Activated CD4-positive, alpha-beta T cell treated with anti-CD3 and anti-CD28 coated beads for 4 hours (primary cell): ENCODE data around the gene OR56B4.

Source experiments
- DNase-seq, 2 donors: peaks; one replicate each; pipeline ENCODE4 v3.0.0-alpha.2; 2020

The OR56B4 gene

DNA sequence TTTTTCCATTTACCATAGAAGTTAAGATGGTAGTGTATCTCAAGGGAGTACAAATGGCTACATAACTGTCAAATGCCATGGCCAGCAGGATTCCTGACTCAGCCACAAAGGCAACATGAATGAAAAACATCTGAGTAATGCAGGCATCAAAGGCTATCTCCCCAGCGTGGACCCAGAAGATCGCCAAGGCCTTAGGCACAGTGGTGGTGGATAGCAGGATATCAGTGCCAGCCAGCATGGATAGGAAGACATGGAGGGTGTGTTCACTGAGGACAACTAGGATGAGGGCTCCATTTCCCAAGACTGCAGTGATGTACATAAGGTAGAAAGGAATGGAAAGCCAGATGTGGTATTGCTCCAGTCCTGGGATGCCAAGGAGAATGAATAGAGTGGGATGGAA, 44.6 kb downstream of the OR56B4 start:
- no peak for DNase-seq

DNA sequence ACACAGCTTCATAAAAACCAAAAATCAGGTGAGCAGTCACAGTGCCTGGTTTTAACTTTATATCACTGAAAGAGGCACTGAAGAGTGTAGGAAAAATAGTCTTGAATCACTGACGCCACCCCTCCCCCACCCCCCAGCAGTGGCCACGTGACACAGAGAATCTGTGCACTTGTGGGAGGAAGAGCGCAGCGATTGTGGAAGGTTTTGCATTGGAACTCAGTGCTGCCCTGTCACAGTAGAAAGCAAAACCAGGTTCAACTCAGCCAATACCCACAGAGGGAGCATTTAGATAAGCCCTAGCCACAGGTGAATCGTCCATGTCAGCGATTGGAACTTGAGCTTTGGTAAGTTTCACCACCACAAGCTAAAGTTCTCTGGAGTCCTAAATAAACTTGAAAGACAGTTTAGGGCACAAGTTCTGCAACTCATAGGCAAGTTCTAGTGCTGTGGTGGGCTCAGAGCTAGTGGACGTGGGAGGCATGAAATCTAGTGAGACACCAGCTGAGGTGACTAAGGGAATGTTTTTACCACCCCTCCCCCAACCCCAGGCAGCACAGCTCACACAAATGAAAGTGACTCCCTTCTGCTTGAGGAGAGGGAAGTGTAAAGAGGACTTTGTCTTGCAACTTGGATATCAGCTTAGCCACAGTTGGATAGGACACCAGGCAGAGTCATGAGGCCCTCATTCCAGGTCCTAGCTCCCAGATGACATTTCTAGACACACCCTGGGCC, 49.3 kb downstream of the OR56B4 start:
- DNase-seq: no peak
